Parathyroid adenoma (tissue), 2 donors: ENCODE results near the gene PARVA.

Source experiments
- H2AFZ ChIP-seq: fragments of 300-600 bp; sonication (generic); one replicate; pipeline ENCODE4 v1.7.0; 2017; ENCODE audit warnings: antibody characterized with exemption, mild to moderate bottlenecking
- H3K27ac ChIP-seq: fragments of 300-600 bp; sonication (generic); one replicate; pipeline ENCODE4 v1.7.0; 2017
- H3K27me3 ChIP-seq: fragments of 300-600 bp; sonication (generic); one replicate; pipeline ENCODE4 v1.7.0; 2017; ENCODE audit warnings: low read length; ENCODE audit not compliant: control insufficient read depth, insufficient read depth
- H3K36me3 ChIP-seq: fragments of 300-600 bp; sonication (generic); one replicate; pipeline ENCODE4 v1.7.0; 2017; ENCODE audit warnings: low read length; ENCODE audit not compliant: control insufficient read depth, insufficient read depth
- H3K4me1 ChIP-seq: fragments of 300-600 bp; sonication (generic); one replicate; pipeline ENCODE4 v1.7.0; 2017; ENCODE audit warnings: control low read depth
- H3K4me2 ChIP-seq: fragments of 300-600 bp; sonication (generic); one replicate; pipeline ENCODE4 v1.7.0; 2017; ENCODE audit warnings: low read length
- H3K4me3 ChIP-seq: fragments of 300-600 bp; sonication (generic); one replicate; pipeline ENCODE4 v1.7.0; 2017; ENCODE audit warnings: low read depth, low read length
- H3K79me2 ChIP-seq: fragments of 300-600 bp; sonication (generic); one replicate; pipeline ENCODE4 v1.7.0; 2017; ENCODE audit warnings: control low read depth
- H3K9ac ChIP-seq: fragments of 300-600 bp; sonication (generic); one replicate; pipeline ENCODE4 v1.7.0; 2017; ENCODE audit warnings: mild to moderate bottlenecking
- H3K9me3 ChIP-seq: fragments of 300-600 bp; sonication (generic); one replicate; pipeline ENCODE4 v1.7.0; 2017; ENCODE audit warnings: low read length; ENCODE audit not compliant: control insufficient read depth
- TF ChIP-seq, protein P1 (sequence below): fragments of 300-600 bp; sonication (generic); IDR thresholded peaks from one replicate; pipeline ENCODE4 v1.7.0; 2017; ENCODE audit warnings: antibody characterized with exemption, mild to moderate bottlenecking
- donor health status: primary hyperparathyroidism.

The PARVA gene

DNA sequence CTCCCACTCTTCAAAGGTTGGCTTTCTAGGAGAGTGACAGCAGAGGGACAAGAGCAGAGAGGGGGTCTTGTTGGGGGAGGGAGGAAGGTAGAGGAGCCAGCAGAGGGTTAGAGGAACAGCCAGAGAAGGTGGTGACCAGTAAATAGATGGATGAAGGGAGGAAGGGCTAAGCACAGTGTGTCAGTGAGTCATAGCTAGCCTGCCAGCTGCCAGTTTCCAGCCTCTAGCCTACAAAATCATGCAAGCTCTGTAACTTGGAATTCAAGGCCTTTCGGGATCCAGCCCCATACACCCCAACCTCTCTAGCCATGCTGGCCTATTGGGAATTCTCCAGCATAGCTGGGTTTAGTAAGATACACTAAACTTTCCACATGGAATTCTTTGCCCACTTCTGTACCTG lies 149.4 kb downstream of the PARVA start:
- no peak overlapping the region for H3K9ac ChIP-seq
- H3K4me3 ChIP-seq, result no peak overlapping the region
- H3K79me2 ChIP-seq, result no peaks in the 10 kb centered on the region
- no peaks in the 10 kb centered on the region for H3K27me3 ChIP-seq
- H3K27ac ChIP-seq, result no peak overlapping the region
- H3K4me2 ChIP-seq, result no peak overlapping the region
- no peaks in the 10 kb centered on the region for H3K36me3 ChIP-seq
- no peaks in the 10 kb centered on the region for H3K9me3 ChIP-seq
- TF ChIP-seq, protein P1, sequence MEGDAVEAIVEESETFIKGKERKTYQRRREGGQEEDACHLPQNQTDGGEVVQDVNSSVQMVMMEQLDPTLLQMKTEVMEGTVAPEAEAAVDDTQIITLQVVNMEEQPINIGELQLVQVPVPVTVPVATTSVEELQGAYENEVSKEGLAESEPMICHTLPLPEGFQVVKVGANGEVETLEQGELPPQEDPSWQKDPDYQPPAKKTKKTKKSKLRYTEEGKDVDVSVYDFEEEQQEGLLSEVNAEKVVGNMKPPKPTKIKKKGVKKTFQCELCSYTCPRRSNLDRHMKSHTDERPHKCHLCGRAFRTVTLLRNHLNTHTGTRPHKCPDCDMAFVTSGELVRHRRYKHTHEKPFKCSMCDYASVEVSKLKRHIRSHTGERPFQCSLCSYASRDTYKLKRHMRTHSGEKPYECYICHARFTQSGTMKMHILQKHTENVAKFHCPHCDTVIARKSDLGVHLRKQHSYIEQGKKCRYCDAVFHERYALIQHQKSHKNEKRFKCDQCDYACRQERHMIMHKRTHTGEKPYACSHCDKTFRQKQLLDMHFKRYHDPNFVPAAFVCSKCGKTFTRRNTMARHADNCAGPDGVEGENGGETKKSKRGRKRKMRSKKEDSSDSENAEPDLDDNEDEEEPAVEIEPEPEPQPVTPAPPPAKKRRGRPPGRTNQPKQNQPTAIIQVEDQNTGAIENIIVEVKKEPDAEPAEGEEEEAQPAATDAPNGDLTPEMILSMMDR, result no peak
- H2AFZ ChIP-seq, result no peak overlapping the region
- no peaks in the 10 kb centered on the region for H3K4me1 ChIP-seq

DNA sequence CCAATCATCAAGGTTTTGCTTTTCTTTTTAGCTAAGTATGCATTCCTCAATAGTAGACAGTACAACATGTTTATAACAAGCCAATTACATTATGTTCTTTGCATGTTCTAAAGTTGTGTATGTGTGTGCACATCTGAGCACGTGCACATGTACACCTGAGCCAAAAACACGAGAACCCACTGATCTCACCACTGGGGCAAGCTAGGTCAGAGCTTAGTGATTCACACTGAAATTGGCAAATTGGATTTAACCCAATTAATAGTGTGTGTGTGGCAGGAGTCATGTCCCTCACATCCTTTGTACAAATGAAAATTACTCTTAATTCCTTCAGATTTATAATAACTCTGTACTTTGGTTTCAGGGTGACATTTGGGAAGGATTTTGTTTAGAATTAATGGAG lies 151.1 kb downstream of the PARVA start:
- TF ChIP-seq, protein P1, result no peak
- no peak overlapping the region for H3K9ac ChIP-seq
- no peak overlapping the region for H2AFZ ChIP-seq
- H3K79me2 ChIP-seq, result no peaks in the 10 kb centered on the region
- H3K27me3 ChIP-seq, result no peaks in the 10 kb centered on the region
- H3K36me3 ChIP-seq, result no peaks in the 10 kb centered on the region
- no peaks in the 10 kb centered on the region for H3K4me1 ChIP-seq
- H3K27ac ChIP-seq, result no peak overlapping the region
- H3K4me2 ChIP-seq, result no peak overlapping the region
- H3K4me3 ChIP-seq, result no peak overlapping the region
- no peaks in the 10 kb centered on the region for H3K9me3 ChIP-seq

DNA sequence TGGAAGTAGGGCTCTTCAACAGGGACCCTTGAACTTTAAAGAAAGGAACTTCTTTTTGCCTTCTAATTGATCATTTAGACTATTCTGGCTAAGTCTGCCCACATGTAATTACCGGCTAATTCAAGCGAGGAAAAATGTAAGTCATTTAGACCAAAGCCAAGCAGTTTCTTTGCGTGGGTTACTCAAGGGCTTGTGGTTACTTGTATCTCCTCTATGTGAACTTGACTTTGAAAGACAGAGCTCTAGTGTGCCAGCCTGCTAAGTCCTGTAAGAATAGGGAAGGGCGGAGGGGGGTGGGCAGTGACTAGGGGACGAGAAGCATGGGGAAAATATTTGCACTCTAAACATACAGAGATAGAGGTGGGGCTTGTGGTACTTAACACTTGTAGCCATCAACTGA lies 151.7 kb downstream of the PARVA start:
- no peak overlapping the region for H2AFZ ChIP-seq
- no peaks in the 10 kb centered on the region for H3K79me2 ChIP-seq
- H3K9ac ChIP-seq, result no peak overlapping the region
- H3K9me3 ChIP-seq, result no peaks in the 10 kb centered on the region
- H3K4me2 ChIP-seq, result no peak overlapping the region
- no peaks in the 10 kb centered on the region for H3K4me1 ChIP-seq
- H3K4me3 ChIP-seq, result no peak overlapping the region
- H3K27ac ChIP-seq, result no peak overlapping the region
- TF ChIP-seq, protein P1, result no peak
- H3K36me3 ChIP-seq, result no peaks in the 10 kb centered on the region
- H3K27me3 ChIP-seq, result no peaks in the 10 kb centered on the region

DNA sequence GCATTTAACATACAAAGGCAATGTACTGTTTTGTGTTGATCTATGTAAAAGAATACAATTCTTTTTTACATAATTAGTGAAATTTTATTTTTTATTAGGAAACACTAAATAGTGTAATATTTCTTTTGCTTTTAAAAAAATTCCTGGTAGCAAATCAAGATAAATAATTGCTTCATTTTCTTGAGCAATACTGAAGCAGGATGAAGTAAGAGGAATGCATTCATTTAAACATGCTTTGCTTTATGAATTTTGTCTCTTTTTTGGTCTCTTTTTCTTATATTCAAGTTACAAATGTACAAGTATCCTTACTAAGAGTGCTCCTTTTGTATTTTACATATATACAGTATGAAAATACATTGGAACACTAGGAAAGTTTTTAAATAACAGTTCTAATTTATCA lies 152.4 kb downstream of the PARVA start:
- Histone ChIP-seq H3K79me2 (no peaks in the 10 kb centered on the region), H3K27me3 (no peaks in the 10 kb centered on the region), H3K4me1 (no peaks in the 10 kb centered on the region), H3K27ac (no peak overlapping the region), H3K4me3 (no peak overlapping the region), H2AFZ (no peak overlapping the region), H3K9me3 (no peaks in the 10 kb centered on the region), H3K9ac (no peak overlapping the region), H3K36me3 (no peaks in the 10 kb centered on the region), H3K4me2 (no peak overlapping the region)
- TF ChIP-seq, protein P1, result no peak

DNA sequence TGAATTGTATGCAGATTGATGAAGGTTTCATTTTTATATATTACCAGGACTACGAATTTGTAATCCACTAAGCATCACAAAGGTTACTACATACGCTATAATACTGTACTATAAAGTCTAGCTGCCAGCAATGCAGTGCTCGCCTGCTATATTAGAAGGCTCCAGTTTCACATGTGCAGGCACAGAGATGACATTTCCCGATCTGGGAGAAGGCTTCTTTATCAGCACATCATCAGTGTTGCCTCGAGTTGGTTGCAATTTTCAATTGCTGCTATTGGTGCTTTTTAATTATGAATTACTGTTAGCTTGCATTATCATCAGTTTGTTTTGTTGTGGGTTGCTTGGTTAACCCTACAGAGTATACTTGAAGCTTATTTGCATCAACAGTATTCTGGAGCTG lies 153.6 kb downstream of the PARVA start:
- Histone ChIP-seq H3K9me3 (no peaks in the 10 kb centered on the region), H3K4me1 (no peaks in the 10 kb centered on the region), H3K79me2 (no peaks in the 10 kb centered on the region), H3K27me3 (no peaks in the 10 kb centered on the region), H3K4me3 (no peak overlapping the region), H3K4me2 (no peak overlapping the region), H3K9ac (no peak overlapping the region), H3K27ac (no peak overlapping the region), H2AFZ (no peak overlapping the region), H3K36me3 (no peaks in the 10 kb centered on the region)
- TF ChIP-seq, protein P1, result no peak
